Stimulated activated CD8-positive, alpha-beta memory T cell treated with anti-CD3 and anti-CD28 coated beads, Interleukin-15, amount 100 ng/mL, for 4 hours (primary cell): ENCODE data around the gene ZNF26.
"Not testable (repeated sequence)": the region's sequence is repeated elsewhere in the genome, so short reads cannot be mapped to it uniquely, and the experiment has no call there.

Experiments used
- DNase-seq, 2 donors: peaks; one replicate each; pipeline ENCODE4 v3.0.0-alpha.2; 2020; ENCODE audit warnings: low read depth in 2 of 2

Gene ZNF26

DNA sequence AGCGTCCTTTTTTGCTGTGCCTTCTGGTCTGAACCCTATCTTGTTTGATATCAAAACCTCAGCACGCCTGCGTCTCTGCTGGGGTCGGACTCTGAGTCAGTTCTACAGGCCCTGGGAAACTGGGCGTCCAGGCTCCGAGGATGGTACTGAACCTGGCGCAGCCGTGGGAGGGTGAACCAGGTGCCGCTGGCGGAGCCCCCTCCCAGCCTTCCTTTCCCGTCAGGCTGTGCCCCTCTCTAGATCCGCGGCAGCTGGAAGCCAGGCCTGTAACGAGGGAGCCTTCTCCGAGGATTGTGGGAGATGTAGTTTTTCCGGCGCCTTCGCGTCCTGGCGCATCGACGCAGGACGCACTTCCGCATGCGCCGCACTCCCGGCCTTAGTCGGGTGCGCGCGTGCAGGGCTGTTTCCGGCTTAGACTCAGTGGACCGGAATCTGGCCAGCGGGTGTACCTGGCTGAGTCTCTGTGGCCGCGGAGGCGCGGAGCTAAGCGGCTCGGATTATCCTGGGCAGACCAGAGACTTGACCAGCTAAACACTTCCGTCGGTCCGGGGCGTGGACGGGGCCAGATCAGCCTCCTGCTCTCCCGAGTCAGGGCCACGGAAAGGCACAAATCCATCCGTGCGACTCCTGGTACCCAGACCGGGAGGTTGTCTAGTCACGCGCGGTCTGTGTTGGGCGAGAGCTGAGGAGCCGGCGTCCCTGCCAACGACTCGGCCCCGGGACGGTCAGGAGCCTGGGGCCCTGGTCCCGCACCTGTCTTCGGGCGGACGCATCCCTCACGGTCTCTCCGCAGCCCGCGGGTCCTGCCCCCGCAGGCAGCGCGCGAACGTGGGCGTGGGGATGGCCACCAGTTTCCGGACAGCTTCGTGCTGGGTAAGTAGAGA lies at the start of gene ZNF26:
Gene ZNF26, plus strand, starts transcription at position 367 of the 884 bp plus-strand sequence. Its CDS starts 474 bp downstream, at position 841.
- peak; percentile 76 to 77 for DNase-seq

GRCh38 chr12:132936921-132937320 lies 49.2 kb upstream of the ZNF26 start:
- not testable (repeated sequence) for DNase-seq

DNA sequence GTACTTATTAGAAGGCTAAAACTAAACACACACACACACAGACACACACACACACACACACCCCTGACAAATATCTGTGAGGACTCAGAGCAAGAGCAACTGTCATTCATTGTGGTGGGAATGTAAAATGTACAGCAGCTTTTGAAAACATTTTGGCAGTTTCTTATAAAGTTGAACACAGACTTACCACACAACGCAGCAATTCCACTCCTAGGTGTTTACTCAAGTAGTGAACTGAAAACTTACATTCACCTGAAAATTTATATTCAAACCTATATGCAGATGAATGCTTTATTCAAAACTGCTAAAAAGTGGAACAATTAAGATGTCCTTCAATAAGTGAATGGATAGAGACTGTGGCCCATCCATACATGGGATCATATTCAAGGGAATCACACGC lies 48.7 kb upstream of the ZNF26 start:
- DNase-seq, result no peak

DNA sequence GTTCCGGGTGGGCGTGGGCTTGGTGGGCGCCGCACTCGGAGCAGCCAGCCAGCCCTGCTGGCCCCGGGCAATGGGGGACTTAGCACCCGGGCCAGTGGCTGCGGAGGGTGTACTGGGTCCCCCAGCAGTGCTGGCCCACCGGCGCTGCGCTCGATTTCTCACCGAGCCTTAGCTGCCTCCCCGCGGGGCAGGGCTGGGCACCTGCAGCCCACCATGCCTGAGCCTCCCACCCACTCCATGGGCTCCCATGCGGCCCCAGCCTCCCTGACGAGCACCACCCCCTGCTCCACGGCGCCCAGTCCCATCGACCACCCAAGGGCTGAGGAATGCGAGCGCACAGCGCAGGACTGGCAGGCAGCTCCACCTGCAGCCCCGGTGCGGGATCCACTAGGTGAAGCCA lies 47.4 kb upstream of the ZNF26 start:
- not testable (repeated sequence) for DNase-seq

DNA sequence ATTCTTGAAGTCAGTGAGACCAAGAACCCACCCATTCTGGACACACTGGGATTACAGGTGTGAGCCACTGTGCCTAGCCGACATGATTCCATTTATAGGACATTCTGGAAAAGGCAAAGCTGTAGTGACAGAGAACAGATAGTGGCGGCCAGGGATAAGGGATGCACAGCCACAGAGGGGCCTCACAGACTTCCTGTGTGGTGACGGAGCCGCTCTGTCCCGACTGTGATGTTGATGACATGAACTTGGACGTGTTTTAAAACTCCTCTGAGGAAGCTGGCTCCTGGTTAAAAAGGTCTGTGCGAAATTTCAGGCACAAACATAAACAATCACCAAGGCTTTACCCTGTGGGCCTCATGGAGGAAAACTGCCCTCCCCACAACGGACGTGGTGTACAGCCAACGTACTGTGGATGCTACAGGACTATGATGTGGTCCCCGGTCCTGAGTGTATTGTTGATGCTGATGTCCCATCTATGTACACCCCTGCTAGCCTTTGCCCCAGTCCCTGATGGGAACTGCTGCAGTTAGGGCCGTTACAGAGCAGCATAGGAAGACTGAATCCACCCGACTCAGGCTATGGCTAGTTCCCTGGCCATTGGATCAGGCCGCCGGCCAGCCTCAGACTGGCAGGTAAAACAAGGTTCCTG lies 46.0 kb upstream of the ZNF26 start:
- no peak for DNase-seq

DNA sequence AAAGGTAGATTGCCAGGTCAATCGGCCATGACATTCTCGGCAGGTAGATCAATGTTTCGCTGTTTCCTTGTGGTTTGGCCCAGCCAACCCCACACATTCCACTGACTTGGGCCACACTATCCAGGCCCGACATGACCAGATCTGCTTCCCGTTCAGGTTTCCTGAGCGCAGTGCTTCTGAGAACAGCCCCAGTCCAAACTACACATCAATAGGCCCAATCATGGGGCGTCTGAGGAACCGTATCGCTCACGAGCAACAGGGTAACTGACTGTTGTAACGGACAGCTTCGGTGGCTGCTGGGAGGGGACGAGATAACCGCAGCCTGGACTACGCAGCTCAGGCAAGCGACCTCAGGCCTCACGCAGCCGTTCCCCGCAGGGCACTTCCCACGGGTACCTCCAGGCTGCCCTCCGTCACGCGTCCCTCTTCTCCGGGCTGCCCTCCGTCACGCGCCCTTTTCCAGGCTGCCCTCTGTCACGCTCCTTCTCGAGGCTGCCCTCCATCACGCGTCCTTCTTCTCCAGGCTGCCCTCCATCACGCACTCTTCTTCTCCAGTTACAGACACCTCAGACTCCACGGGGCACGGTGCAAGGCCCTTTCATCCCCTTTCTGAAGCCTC lies 44.7 kb upstream of the ZNF26 start:
- DNase-seq, result no peak

GRCh38 chr12:132942611-132943010 lies 43.6 kb upstream of the ZNF26 start:
- DNase-seq, result no peak

GRCh38 chr12:132945806-132946205 lies 40.4 kb upstream of the ZNF26 start:
- DNase-seq, result no peak

- DNase-seq, result no peak
These were observed 39.8 kb upstream of the ZNF26 start for GRCh38 chr12:132946246-132946820.

- DNase-seq, result no peak
These were observed 37.8 kb upstream of the ZNF26 start for GRCh38 chr12:132948146-132949066.

- DNase-seq, result no peak
These were observed 36.0 kb upstream of the ZNF26 start for GRCh38 chr12:132949936-132950837.

DNA sequence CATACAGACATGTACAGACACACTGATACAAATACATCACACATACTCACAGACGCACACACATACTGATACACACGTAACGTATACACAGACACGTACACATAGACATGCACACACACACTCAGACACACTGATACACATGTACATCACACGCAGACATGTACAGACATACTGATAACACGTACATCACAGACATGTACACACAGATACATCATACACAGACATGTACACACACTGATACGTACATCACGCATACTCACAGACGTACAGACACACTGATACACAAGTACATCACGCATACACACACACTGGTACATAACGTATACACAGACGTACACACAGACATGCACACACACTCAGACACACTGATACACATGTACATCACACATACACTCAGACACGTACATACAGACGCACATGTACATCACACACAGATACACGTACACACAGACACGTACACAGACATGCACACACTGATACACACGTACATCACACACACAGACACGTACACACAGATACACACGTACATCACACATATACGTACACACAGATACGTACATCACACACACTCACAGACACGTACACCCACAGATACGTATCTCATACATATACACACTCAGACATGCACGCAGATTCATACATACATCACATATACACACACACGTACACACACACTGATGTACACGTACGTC lies 35.2 kb upstream of the ZNF26 start:
- no peak for DNase-seq

DNA sequence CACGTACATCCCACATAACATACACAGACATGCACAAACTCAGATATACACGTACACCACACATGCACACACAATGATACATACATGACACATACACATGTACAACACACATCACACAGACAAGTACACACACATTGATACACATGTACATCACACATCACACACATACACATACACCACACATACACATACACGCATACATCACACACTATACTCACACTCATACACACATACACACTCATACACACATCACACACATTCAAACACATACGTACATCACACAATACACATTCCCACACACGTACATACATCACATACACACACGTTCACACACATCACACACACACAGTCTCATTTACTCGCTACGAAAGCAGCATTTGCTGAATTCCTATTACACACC lies 34.5 kb upstream of the ZNF26 start:
- DNase-seq, result no peak

- DNase-seq, result no peak
These were observed 33.6 kb upstream of the ZNF26 start for GRCh38 chr12:132952371-132953162.

GRCh38 chr12:132953163-132953425 lies 33.1 kb upstream of the ZNF26 start:
- no peak for DNase-seq

DNA sequence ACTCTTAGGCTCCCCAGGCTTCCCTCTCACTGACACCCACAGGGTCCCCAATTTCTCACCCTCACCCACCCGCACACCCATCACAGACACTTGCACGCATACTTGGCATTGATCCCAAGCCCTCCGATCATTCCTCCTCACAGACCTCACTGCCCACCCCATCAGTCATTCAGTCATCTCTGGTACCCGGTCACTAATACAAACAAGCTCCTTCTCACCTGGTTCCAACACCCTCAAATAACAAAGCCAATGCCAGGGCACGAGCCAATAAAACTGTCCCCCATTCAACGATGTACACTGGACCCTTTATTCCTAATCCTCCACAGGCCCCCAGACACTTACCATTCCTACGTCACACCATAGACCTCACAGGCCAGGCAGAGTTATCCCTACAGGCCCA lies 32.4 kb upstream of the ZNF26 start:
- DNase-seq, result no peak

DNA sequence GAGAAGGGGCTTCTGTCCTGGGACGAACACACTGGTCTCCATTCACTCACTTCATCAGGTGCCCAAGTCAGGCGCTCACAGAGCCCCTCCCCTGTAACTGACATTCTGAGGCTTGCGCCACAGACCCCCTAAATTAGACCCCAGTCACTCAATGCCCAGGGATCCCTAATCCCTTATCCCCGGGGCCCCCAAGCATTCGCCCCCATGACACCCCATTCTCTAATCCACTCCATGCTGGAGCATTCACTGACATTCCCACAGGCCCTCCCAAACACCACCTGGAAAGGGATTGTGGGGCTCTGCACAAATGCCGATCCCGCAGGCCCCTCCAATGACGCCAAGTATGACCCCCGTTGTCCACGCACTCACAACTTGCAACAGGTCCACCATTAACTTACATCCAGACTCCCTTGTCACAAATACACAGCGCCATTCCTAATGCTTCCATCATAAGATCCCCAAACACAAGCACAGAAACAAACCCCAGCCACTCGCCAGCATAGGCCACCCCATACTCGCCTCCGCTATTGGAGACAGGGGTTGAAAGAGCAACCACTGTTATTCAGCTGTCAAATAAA lies 31.6 kb upstream of the ZNF26 start:
- no peak for DNase-seq

DNA sequence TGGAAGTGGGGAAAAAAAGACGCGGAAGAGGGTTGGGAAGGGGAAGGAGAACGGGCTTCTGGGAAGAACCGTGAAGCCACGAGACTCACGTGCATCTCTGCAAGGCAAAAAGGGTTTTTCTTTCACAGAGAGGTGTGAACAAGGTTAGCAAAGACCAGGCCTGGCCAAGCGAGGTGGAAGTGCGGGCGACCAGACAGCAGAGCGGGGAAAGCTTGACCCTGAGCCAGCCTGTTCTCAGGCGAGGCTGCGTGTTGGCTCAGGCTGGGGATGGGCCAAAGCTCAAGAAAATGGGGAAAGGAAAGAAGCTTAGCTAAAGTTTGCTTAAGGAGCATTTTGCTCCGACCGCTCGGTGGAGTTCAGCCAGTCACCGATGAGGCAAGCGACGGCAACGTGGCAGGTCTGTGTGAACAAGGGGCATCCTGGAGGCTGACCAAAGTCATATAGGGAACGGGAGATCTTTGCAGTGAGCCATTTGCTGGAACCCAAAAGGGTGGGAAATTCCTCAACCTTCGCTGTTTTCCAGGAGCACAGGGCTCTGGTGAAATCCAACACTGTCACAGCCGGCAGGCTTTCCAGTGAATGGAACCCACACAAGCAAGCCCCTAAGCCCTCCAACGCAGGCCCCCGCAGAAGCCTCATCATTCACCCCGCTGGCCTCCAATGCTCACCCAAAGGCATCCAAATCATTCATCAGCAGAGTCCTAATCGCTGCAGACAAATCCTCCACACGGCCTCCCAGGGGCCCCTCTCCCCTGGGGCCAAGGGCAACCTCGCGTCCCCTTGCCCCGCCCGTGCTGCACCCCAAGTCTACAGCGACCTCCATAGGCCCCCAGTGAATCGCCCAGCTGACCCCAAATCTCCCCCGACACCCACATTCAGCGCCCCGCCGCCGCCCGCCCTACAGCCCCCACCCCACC lies 30.8 kb upstream of the ZNF26 start:
- DNase-seq, result no peak
